Measurements from ENCODE around the gene MOSMO.

DNA sequence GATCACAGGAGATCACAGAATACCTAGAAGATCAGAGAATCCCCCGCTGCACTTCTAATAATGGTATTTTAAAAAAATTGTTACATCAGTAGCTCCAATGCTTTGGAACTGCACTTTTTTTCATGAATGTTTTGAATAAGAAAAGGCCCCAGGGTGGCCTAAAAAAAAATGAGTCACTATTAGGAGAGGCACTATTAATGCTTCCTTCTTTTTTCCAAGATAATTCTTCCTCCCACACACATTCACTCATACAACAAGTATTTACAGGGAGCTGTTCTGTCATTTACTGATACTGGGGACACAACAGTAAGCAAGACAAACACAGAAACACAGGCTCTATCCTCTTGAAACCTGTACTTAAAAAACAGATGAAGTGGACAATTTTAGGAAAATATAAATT is 6.3 kb upstream of the MOSMO start:
- TF ChIP-seq, protein P1, sequence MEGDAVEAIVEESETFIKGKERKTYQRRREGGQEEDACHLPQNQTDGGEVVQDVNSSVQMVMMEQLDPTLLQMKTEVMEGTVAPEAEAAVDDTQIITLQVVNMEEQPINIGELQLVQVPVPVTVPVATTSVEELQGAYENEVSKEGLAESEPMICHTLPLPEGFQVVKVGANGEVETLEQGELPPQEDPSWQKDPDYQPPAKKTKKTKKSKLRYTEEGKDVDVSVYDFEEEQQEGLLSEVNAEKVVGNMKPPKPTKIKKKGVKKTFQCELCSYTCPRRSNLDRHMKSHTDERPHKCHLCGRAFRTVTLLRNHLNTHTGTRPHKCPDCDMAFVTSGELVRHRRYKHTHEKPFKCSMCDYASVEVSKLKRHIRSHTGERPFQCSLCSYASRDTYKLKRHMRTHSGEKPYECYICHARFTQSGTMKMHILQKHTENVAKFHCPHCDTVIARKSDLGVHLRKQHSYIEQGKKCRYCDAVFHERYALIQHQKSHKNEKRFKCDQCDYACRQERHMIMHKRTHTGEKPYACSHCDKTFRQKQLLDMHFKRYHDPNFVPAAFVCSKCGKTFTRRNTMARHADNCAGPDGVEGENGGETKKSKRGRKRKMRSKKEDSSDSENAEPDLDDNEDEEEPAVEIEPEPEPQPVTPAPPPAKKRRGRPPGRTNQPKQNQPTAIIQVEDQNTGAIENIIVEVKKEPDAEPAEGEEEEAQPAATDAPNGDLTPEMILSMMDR (IDR thresholded peaks at IDR 0.05), result no peak
- TF ChIP-seq POLR2A (IDR thresholded peaks at IDR 0.05), result no peak
